HG03039 (cell line): ENCODE data around the gene NAA80.

Experiments
- ATAC-seq: cut with Tn5 transposase; IDR thresholded peaks from one replicate; pipeline ENCODE4 v1.9.1; 2021; ENCODE audit warnings: mild to moderate bottlenecking, moderate library complexity; ENCODE audit not compliant: unreplicated experiment

Gene NAA80

GRCh38 chr3:50330330-50330729 lies 31.1 kb upstream of the NAA80 start:
- ATAC-seq, result no peak

- peak; percentile 84 for ATAC-seq
Observed at GRCh38 chr3:50327943-50328691, 28.9 kb upstream of the NAA80 start, which contains the start of gene TUSC2. TUSC2 (minus strand) TSS chr3:50328223; CDS start chr3:50328099, 124 bp downstream.

GRCh38 chr3:50327129-50327528 lies 27.9 kb upstream of the NAA80 start:
- no peak for ATAC-seq

GRCh38 chr3:50326182-50326541 lies 27.0 kb upstream of the NAA80 start:
- ATAC-seq, result no peak

GRCh38 chr3:50325497-50326181 lies 26.4 kb upstream of the NAA80 start:
- no peak for ATAC-seq

- ATAC-seq, result no peak
Observed at GRCh38 chr3:50325113-50325480, 25.9 kb upstream of the NAA80 start.

GRCh38 chr3:50324351-50325112 lies 25.3 kb upstream of the NAA80 start:
- ATAC-seq, result no peak

- no peak for ATAC-seq
Observed at GRCh38 chr3:50323614-50324199, 24.5 kb upstream of the NAA80 start.

GRCh38 chr3:50323092-50323600 lies 23.9 kb upstream of the NAA80 start:
- ATAC-seq, result no peak

- no peak for ATAC-seq
Observed at GRCh38 chr3:50322386-50323091, 23.3 kb upstream of the NAA80 start, which contains the start of gene HYAL2. HYAL2 (minus strand) TSS chr3:50322745; CDS start chr3:50320489, 2,256 bp downstream.

- no peak for ATAC-seq
Observed at GRCh38 chr3:50322115-50322385, 22.8 kb upstream of the NAA80 start.

GRCh38 chr3:50321336-50322114 lies 22.3 kb upstream of the NAA80 start:
- peak; percentile 70 for ATAC-seq

- ATAC-seq, result peak; percentile 30
Observed at GRCh38 chr3:50320853-50321335, 21.7 kb upstream of the NAA80 start.

- ATAC-seq, result no peak
Observed at GRCh38 chr3:50319894-50320625, 20.9 kb upstream of the NAA80 start.

- no peak for ATAC-seq
Observed at GRCh38 chr3:50319181-50319893, 20.1 kb upstream of the NAA80 start.

GRCh38 chr3:50318615-50319014 lies 19.4 kb upstream of the NAA80 start:
- no peak for ATAC-seq

- no peak for ATAC-seq
Observed at GRCh38 chr3:50318163-50318562, 19.0 kb upstream of the NAA80 start.

GRCh38 chr3:50317300-50317699 lies 18.1 kb upstream of the NAA80 start:
- no peak for ATAC-seq
